Osteoblast (primary cell): Measurements from ENCODE around the gene IL10. TPM values are rescaled to one million over a fixed set of nuclear protein-coding genes. Genes with fewer than 3 reads are reported as not detected.
A peak's percentile ranks its signal among the peaks of the same experiment; 100 is the strongest.

Experiments used
- DNase-seq: peaks from one replicate; pipeline ENCODE4 v3.0.0; 2011; ENCODE audit warnings: low spot score, mixed read lengths; ENCODE audit not compliant: insufficient read length; ENCODE audit errors: missing footprints
- H2AFZ ChIP-seq: 2 replicates; pipeline ENCODE4 v1.6.0; 2011; ENCODE audit warnings: mild to moderate bottlenecking, low read length
- H3K27ac ChIP-seq: 2 replicates; pipeline ENCODE4 v1.5.1; 2011; ENCODE audit warnings: mild to moderate bottlenecking, low read depth, low read length, moderate library complexity
- H3K27me3 ChIP-seq: 2 replicates; pipeline ENCODE4 v1.6.0; 2012; ENCODE audit warnings: mild to moderate bottlenecking, control low read depth, inconsistent platforms, low read length, moderate library complexity; ENCODE audit not compliant: insufficient read depth
- H3K36me3 ChIP-seq: 2 replicates; pipeline ENCODE4 v1.5.1; 2011; ENCODE audit warnings: mild to moderate bottlenecking, low read length, control low read depth, moderate library complexity; ENCODE audit not compliant: insufficient read depth
- H3K4me1 ChIP-seq: 2 replicates; pipeline ENCODE4 v1.5.1; 2011; ENCODE audit warnings: mild to moderate bottlenecking, low read length, control low read depth, moderate library complexity; ENCODE audit not compliant: insufficient read depth
- H3K4me2 ChIP-seq: 2 replicates; pipeline ENCODE4 v1.6.0; 2011; ENCODE audit warnings: mild to moderate bottlenecking, low read length; ENCODE audit not compliant: insufficient read depth
- H3K4me3 ChIP-seq: fragments of 200-600 bp; sonication (generic); 3 replicates; pipeline ENCODE4 v1.5.1; 2012; ENCODE audit warnings: mild to moderate bottlenecking, low read length, inconsistent platforms; ENCODE audit not compliant: insufficient read depth
- H3K79me2 ChIP-seq: 2 replicates; pipeline ENCODE4 v1.6.0; 2012; ENCODE audit warnings: mild to moderate bottlenecking, low read length, control low read depth, inconsistent platforms; ENCODE audit not compliant: insufficient read depth
- H3K9me3 ChIP-seq: 2 replicates; pipeline ENCODE4 v1.5.1; 2011; ENCODE audit warnings: low read depth, low read length, control low read depth
- H4K20me1 ChIP-seq: 2 replicates; pipeline ENCODE4 v1.6.0; 2012; ENCODE audit warnings: mild to moderate bottlenecking, low read length, control low read depth; ENCODE audit not compliant: insufficient read depth
- total RNA-seq: library from RNA; depleted of rRNA; stranded (reverse); fragments of >200 nt; gene quantifications from 2 replicates; pipeline ENCODE4 v1.2.3, GENCODE V29; 2012
- TF ChIP-seq, protein P1 (sequence below): IDR thresholded peaks from 2 replicates; pipeline ENCODE4 v1.5.1; 2011; ENCODE audit warnings: mild to moderate bottlenecking, low read depth, low read length, moderate library complexity; ENCODE audit errors: extremely low read depth

Gene IL10
- total RNA-seq, 1 donor = not detected

DNA sequence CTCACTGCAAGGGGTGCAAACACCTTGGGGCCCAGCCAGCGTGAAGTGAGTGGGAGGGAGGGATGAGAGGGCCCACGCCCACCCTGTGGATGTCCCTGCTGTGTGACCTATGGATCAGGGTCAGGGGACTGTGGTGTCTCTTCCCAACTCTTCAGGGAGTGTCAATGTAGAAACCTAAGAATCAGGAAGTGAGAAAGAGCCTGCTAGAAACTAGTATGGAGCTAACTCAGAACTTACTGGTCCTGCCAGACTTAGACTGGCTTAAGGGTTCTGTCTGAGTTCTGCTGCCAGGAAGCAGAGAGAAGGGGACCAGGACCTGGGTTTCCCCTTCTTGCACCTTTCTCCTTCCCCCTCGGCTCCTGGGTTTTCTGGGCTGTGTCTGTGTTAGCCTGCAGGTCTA is 1.8 kb upstream of the IL10 start:
- Histone ChIP-seq H3K79me2 (no peaks in the 10 kb centered on the region), H2AFZ (no peak overlapping the region), H3K27me3 (peaks cover 12% of the 10 kb centered on the region)

DNA sequence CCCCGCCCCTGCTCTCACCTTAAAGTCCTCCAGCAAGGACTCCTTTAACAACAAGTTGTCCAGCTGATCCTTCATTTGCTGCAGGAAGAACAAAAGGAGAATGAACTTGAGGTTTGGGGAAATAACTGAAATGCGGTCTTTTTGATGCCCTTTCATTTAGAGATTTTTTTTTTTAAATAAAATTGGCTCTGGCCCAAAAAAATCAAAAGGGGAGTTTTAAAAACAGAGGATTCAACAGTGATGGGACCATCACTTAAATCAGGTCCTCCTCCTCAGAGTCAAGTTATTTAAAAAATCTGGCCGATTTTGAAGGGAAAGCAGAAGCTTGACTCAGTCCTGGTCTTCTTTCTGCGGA is 979 bp downstream of the IL10 start:
- no peaks in the 10 kb centered on the region for H3K36me3 ChIP-seq
- DNase-seq = no peak
- no peak overlapping the region for H2AFZ ChIP-seq
- H3K4me1 ChIP-seq = peaks cover 5% of the 10 kb centered on the region
- TF ChIP-seq, protein P1, sequence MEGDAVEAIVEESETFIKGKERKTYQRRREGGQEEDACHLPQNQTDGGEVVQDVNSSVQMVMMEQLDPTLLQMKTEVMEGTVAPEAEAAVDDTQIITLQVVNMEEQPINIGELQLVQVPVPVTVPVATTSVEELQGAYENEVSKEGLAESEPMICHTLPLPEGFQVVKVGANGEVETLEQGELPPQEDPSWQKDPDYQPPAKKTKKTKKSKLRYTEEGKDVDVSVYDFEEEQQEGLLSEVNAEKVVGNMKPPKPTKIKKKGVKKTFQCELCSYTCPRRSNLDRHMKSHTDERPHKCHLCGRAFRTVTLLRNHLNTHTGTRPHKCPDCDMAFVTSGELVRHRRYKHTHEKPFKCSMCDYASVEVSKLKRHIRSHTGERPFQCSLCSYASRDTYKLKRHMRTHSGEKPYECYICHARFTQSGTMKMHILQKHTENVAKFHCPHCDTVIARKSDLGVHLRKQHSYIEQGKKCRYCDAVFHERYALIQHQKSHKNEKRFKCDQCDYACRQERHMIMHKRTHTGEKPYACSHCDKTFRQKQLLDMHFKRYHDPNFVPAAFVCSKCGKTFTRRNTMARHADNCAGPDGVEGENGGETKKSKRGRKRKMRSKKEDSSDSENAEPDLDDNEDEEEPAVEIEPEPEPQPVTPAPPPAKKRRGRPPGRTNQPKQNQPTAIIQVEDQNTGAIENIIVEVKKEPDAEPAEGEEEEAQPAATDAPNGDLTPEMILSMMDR = no peak
- no peak overlapping the region for H3K4me2 ChIP-seq
- peaks cover 12% of the 10 kb centered on the region for H3K27me3 ChIP-seq
- no peaks in the 10 kb centered on the region for H4K20me1 ChIP-seq
- H3K27ac ChIP-seq = no peak overlapping the region
- H3K79me2 ChIP-seq = no peaks in the 10 kb centered on the region
- no peak overlapping the region for H3K4me3 ChIP-seq
- no peaks in the 10 kb centered on the region for H3K9me3 ChIP-seq

More for the DNA sequence above, 1.8 kb upstream of the IL10 start:
- Histone ChIP-seq H3K4me1 (no peaks in the 10 kb centered on the region), H3K4me2 (no peak overlapping the region), H3K27ac (no peak overlapping the region), H4K20me1 (no peaks in the 10 kb centered on the region), H3K9me3 (no peaks in the 10 kb centered on the region), H3K4me3 (no peak overlapping the region), H3K36me3 (no peaks in the 10 kb centered on the region)
- no peak for DNase-seq
- TF ChIP-seq, protein P1 = no peak

DNA sequence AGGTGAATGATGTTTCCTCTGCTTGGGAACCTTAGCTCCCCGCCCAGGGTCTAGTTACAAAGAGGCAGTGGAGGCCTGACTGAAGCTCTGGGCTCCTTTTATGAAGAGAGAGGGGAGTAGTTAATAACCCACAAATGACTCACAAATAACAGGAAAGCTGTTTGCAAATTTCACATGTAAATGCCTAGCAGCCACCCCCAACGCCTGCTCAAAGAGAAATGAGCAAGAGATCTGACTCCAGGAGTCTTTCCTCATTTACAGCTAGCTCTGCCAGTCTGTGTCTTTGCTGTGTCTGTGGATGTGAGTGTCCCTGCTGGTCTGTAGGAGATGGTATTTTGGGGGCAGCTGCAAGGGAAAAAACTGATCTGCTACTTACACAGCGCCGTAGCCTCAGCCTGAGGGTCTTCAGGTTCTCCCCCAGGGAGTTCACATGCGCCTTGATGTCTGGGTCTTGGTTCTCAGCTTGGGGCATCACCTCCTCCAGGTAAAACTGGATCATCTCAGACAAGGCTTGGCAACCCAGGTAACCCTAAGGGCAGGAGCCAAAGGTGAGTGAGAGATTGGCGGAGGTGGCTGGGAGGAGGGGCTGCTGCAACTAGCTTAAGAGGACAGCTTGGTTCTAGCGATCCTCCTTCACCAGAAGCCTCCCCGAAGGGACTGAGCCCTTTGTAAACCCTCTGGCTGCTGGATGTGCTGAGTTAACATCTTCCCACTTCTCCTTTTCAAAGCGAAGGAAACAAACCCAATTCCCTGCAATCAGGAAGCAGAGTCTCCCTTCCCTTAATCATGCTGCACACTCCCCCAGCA is 1.6 kb downstream of the IL10 start, which contains the start of gene IL19:
Gene IL19 (plus strand): TSS at position 243 of the 807 bp plus-strand sequence. CDS start 65,890 bp downstream, outside the sequence.
- Histone ChIP-seq H3K27me3 (peaks cover 7% of the 10 kb centered on the region), H2AFZ (no peak within 1 kb of the TSS), H3K9me3 (no peaks in the 10 kb centered on the region), H3K27ac (no peak within 1 kb of the TSS), H3K36me3 (no peaks in the 10 kb centered on the region), H3K4me3 (no peak within 1 kb of the TSS), H4K20me1 (no peaks in the 10 kb centered on the region), H3K79me2 (no peaks in the 10 kb centered on the region), H3K4me1 (peaks cover 11% of the 10 kb centered on the region), H3K4me2 (no peak within 1 kb of the TSS)
- peak; percentile 55 for DNase-seq
- TF ChIP-seq, protein P1 = no peak

DNA sequence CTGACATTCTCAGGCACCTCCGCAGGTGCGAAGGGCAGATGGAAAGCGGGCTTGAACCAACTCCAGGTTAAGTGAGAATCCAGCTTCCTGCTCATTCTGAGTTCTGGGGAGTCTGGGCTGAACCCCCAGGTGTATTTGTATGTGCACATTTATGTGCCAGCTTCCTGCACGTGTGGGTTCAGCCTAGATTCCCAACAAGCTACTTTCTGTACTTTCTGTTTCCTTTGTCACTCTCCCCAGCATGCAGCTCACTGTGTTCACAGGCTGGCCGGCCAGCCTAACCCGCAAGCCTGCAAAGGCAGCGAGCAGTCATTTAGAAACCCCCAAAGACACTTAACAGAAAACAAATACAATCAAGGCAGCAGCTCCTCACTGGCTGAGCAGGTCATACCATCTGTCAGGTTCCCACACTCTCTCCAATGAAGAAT is 3.0 kb downstream of the IL10 start:
- Histone ChIP-seq H3K27me3 (no peaks in the 10 kb centered on the region), H3K79me2 (no peaks in the 10 kb centered on the region), H3K9me3 (no peaks in the 10 kb centered on the region), H2AFZ (no peak overlapping the region), H3K4me2 (no peak overlapping the region), H3K4me1 (peaks cover 11% of the 10 kb centered on the region), H4K20me1 (no peaks in the 10 kb centered on the region), H3K27ac (no peak overlapping the region), H3K36me3 (no peaks in the 10 kb centered on the region), H3K4me3 (no peak overlapping the region)
- no peak for DNase-seq
- TF ChIP-seq, protein P1 = no peak
